Measurements from ENCODE around the gene HMOX2.
A peak's percentile ranks its signal among the peaks of the same experiment; 100 is the strongest.

Gene HMOX2

DNA sequence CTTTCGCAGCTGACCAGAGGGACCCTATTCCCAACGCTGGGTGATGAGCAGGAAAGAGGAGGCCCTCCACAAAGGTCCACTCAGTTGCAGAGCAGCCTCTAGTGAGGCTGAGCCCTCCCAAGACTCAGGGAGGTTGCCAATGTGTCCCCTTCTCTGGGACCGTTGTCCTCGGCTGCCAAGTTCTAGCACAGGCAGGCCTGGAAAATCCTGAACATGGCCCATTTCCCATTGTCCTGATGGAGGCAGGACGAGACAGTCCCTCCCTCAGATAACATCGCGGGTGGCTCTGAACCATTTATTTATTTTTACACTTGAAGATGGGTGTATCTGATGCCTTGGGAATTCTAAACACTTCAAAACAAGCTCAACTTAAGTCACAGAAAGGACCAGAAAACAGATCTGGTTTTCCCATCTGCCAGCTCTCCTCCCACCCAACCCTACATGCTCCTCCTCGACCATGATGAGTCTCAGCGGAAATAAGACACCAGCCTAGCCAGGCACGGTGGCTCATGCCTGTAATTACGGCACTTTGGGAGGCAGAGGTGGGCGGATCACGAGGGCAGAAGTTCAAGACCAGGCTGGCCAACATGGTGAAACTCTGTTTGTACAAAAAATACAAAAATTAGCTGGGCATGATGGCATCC lies 49.6 kb downstream of the HMOX2 start:
- FAIRE-seq = no peak

DNA sequence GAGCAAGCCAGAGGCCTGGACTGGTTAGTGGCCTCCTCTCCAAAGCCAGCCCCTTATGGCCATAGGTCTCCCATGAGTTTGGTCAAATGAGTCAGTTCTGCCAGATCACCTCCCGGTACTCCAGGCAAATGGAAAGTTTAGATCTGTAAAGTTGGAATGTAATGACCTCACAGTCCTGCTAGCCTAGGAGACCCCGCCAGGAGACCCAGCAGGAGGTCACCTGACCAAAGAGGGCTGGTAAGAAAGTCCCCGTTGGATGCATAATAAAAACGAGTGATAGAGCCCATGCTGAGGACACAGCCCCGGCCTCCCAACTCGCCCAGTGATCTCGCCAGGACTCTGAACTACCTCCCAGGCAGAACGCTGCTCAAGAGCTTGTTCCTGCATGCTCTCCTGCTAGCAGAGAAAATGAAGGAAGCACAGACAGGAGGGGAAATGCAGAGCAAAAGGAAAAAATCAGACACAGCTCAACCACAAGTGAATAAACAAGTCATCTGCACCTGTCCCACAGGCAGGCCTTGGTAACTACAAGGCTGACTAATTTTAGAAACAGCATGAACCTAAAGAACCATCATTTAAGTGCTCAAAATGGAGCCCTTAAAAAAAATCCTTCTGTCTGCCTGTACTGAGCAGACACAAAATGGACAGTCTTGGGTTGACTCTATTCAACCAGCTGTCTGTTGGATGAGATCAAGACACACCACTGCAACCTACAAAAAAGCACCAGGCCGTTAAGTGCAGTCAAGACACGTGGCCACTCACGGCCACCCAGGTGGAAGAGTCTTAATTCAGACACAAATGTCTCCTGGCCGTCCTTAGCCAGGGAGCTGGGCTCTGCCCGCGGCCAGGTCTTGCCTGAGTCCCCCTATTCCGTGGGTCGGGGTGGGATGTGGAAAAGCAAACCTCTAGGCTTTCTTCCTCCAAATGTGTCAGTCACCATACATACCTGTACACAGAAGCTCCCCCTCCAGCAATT lies 53.2 kb downstream of the HMOX2 start:
- FAIRE-seq = no peak

DNA sequence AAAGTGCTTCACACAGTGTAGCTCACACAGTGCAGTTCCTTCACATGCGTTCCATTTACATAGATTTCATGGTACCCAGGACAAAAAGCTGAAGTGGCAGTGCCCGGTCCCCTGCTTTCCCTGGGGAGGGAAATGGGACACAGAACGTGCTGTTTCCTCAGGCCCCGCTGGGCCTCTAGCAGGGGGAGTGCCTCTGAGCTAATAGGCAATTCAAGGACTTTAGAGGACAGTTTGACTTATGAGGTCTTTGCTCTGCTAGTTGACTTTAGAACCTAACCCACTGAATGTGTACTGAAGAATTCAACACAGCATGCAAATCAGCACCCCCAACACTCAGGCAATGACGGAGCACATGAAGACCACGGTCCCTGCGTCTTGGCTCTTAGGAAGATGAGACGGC lies 55.6 kb downstream of the HMOX2 start:
- no peak for FAIRE-seq

GRCh38 chr16:4532238-4532637 lies 56.0 kb downstream of the HMOX2 start:
- no peak for FAIRE-seq

DNA sequence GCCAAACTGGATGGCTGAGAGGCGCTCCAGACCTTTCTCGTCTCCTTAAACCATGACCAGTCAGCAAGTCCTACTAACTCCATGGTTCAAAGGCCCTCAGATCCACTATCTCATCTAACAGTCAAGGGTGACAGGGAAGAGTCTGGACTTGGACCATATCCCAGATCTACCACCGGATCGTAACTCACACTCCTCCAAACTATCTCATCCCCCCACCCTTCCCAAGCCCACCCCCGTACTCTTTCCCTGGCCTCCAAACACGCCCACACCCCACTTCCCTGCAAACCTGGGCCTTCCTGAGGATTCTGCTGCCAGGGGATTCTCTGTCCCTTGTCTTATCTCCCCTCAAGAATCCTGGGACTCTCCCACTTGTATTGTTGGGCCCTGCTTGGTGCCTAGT lies 57.3 kb downstream of the HMOX2 start:
- FAIRE-seq = no peak

DNA sequence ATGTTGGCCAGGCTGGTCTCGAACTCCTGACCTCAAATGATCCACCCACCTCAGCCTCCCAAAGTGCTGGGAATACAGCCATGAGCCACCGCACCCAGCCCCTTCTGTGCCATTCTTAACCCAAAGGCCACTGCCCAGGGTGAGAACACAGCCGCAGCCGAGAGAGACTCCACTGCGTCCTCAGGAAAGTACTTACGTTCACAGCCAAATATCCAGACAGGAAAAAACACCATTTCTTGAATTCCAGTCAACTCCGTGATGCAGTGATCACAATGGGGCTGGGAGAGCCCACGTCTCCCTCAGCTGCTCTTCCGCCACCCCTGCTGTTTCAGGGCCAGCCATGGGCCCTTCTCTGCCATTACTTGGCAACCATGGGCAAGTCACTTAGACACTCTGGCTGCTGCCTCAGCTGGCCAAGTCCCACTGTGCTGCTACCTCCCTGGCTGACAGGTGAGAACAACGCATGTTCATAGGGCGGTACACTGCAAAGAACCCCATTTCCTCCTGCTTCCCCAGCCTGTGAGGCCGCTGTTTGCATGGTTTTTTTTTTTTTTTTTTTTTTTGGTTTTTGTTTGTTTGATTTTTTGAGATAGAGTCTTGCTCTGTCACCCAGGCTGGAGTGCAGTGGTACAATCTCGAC lies 58.1 kb downstream of the HMOX2 start:
- FAIRE-seq = no peak

DNA sequence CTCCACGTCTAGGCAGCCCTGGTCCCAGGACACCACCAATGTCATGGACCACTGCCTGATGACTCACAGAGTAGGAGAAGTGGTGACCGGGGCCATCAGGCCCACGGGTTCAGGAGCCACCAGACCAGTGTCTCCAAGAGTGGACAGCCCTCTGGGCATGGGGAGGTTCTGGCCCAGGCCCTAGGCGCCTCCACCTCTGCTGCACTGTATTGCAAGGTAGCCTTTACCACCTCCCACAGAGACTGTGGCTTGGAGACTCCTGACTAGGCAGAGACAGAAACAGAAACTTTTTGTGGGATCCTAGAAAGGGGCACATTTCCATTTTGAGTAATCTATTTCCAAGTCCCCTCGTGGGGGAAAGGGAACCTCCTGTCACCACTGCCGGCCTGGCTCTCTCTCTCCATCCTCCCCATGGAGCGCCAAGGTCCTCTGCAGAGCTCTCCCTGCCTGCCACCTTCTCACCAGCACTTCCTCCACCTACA lies 59.5 kb downstream of the HMOX2 start:
- FAIRE-seq = no peak

DNA sequence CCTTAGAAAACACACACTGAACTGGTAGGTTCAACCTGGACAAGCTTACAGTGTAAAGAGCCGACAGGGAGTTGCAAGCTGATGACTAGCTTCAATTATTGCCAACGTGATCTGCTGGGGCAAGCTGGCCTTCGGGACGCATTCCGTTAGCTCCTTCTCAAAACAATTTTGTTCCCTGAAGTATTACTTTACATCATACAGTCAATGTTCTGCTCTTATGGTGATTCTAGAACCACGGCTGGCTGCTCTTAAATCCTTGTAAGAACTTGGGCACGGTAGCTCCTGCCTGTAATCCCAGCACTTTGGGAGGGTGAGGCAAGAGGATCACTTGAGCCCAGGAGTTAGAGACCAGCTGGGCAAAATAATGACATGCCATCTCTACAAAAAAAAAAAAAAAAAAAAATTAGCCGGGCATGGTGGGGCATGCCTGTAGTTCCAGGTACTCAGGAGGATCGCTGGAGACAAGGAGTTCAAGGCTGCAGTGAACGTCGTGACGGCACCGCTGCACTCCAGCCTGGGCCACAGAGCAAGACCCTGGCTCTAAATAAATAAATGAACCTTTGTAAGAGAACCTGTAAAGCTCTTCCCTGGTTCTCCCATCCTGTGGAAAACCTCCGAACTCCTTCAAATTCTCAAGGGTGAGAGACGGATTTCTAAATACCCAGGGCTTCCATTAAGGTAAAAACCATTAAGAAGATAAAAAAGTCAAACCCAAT lies 60.4 kb downstream of the HMOX2 start:
- FAIRE-seq = no peak

DNA sequence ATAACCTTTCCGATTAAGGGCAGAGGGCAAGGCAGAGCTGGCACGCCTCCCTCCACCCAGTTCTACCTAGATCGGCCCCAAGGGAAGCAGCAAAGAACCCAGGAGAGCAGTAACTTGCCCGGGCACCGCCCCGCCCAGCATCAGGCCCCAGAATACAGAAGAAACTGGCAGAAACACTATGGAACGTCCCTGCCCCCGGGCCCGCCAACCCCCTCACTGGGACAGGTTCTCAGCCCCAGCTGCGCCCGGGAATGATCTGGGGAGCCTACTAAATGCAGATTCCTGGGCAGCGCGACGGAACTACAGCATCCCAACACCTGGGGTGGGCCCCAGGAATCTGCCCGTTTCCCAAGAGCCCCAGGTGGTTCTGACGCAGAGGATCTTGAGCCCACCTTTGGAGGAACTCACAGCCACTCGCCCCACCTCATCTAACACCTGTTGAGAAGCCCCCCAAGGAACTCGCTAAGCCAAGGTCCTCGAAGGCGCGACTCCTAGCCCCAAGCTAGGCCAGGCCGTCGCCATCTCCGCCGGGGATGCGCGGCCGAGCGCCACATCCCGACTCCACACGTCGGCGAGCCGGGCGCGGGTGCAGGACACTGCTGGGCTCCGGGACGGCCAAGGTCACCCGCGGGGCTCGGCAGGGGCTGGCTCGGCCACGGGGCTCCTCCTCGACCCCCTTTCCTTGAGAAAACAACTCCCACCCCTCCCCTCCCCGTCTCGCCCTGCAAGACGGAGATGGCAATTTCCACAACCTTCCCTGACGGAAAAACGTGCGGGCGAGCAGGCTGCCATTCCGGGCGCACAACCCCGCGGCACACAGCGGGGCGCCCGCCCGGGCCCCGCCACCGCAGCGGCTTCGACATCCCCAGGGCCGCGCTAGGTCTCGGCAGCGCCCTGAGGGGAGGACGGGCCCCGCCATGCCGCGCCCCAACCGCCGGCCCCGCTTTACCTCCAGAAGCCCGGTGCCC lies 61.5 kb downstream of the HMOX2 start:
- no peak for FAIRE-seq

GRCh38 chr16:4538350-4539235 lies 62.4 kb downstream of the HMOX2 start, which contains the start of gene CDIP1:
CDIP1 (minus strand) TSS chr16:4538773; CDS start chr16:4514130, 24,643 bp downstream.
- peak; percentile 68 for FAIRE-seq

GRCh38 chr16:4539716-4540284 lies 63.6 kb downstream of the HMOX2 start:
- no peak for FAIRE-seq

GRCh38 chr16:4544473-4544872 lies 68.3 kb downstream of the HMOX2 start:
- FAIRE-seq = no peak

GRCh38 chr16:4548124-4548523 lies 71.9 kb downstream of the HMOX2 start:
- FAIRE-seq = no peak

DNA sequence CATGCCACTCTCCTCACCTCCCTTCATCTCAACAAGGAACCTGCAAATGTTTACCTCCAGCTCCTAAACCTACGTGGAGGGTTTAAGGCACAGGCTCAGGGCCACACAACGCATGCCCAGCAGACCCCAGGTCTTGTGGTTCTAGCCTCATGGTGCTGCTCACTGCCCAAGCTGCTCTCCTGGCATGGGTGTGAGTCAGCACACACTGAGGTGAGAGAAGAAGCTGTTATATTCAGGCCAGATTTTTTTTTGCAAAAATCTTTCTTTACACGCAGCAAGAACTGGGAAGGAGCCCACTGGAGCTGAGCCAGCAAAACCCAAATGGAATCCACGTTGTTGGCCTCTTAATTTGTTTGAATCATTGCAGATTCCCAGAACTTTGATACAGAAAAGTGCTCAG lies 74.4 kb downstream of the HMOX2 start:
- FAIRE-seq = no peak

DNA sequence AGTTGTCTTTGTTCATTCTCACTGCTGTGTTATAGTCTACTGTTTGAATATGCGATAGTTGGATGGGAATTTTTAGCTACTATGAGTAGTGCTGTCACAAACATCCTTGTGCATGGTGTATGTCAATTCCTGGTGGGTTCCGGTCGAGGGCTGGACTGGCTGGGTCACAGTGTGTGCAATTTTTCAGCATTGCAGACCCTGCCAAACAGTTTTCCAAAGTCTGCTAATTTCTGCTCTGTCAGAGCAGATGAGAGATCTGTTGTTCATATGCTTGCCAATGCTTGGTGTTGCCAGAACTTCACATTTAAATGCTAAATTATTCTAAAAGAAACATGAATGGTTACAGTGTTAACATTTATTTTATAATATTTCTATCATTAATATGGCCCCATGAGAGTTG lies 76.3 kb downstream of the HMOX2 start:
- no peak for FAIRE-seq

DNA sequence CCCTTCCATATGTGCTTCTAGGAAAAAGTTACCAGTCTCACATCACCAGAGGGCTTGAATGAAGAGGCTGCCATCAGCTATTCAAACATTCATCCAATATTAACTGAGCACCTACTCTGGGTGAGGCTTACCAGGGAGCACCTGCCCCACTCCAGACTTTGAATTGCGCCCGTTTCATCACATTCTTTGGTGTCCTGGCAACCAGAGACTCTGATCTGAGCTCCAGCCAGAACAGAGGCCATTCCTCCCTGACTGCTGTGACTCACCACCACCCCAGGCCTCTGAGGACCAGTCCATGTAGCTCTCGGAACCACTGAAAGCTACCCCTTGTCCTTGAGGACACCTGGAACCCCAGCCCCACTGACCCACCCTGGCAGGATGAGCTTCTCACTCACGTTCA lies 79.9 kb downstream of the HMOX2 start, which contains the start of gene C16orf96:
TSS of gene C16orf96 (plus strand) at position 229 of the 400 bp plus-strand sequence. CDS start at position 379, 150 bp downstream.
- FAIRE-seq = no peak

DNA sequence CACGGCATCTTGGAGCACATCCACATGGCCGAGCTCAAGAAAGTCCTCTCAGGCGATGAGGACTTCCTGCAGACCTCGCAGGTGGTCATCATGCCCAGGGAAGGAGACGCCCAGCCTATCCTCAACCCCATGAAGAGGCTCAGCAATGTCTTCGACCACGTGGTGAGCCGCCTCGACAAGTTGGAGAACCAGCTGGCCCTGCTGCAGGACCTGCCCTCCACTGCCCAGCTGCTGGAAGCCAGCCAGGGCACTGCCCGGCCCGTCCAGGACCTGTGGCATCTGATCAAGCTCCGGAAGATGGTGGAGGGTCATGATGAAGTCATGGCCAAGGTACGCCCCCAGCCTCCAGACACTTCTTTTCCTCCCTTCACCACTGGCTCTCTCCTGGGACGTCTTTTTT lies 80.4 kb downstream of the HMOX2 start:
- no peak for FAIRE-seq

DNA sequence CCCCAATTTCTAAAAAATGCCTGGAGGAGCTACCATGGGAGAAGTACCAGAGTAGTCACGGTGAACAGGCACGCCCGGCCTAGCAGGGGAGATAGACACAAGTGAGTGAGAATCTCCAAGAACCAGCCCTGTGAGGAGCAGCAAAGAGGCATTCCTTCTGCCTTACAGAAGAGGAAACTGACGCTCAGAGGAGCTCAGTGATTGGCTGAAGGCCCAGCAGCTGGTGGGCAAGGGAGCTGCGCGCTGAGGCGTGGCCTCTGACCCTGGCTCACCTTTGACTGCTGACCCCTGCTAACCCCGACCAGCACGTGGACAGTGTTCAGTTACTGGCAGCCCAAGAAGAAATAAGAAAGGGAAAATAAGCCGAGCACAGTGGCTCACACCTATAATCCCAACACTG lies 81.8 kb downstream of the HMOX2 start:
- FAIRE-seq = no peak
